ENCODE measurements around the gene TPP1. TPM values are rescaled to one million over a fixed set of nuclear protein-coding genes. Genes with fewer than 3 reads are reported as not detected.

TPP1 gene
- total and polyA plus RNA-seq, 9 of the 15 experiments (the other 6 are each of a cell fraction or from before 2014, with no cell fraction given) = 7.5 to 75.8 (median 15.7) TPM

DNA sequence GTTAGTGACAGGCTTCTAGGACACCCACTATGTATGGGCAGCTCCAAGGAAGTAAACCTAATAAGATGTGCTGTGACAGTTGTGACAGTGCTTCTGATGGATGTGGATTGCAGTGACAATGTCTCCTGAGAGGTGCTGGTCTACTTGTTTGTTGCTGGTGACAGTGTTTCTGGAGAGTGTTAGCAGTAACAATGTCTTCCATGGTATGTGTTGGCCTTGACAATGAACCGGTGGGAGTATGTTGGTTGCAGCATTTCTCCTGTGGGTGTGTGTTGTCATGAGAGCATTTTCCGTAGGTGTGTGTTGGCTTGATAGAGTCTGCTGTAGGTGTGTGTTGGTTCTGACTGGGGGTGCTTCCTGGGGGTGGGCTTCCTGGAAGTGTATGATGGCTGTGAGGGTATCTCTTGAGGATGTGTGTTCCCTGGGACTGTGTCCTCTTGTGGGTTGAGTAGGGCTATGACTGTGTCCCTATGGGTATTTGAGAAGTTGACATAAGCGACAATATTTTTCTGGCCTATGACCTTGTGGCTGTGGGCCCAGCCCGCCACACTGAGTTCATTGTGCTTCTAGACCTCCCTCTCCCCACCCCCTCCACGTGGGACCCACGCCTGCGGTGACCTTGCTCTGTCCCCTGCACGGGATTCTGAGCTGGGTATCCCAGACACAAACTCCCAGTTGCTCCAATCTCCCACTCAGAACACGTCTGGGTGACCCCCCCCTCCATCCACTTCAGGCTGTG is 35.2 kb upstream of the TPP1 start:
- DNase-seq (ENCODE audit: extremely low read depth in 1 of 4, low spot score in 3 of 4) (no peak), FAIRE-seq (no peak), ATAC-seq (no peak)
- Histone ChIP-seq H3K4me1 (replicated peaks in 1 of 2; ENCODE audit: control insufficient read depth in 2 of 2, insufficient read depth in 2 of 2, low read length in 2 of 2) (peaks cover 9 to 16% of the 10 kb centered on the region in 2 experiments; a peak in 4 of 5 replicates), H3K79me2 (ENCODE audit: control insufficient read depth, insufficient read depth, low read length) (no peaks in the 10 kb centered on the region), H3K9ac (ENCODE audit: insufficient read depth in 1 of 2, low read depth in 2 of 2, low read length in 2 of 2) (no peak overlapping the region), H3K36me3 (ENCODE audit: control insufficient read depth, insufficient read depth, low read length) (no peaks in the 10 kb centered on the region), H4K20me1 (replicated peaks; ENCODE audit: control insufficient read depth, insufficient read depth, low read length) (no peaks in the 10 kb centered on the region), H3K27ac (ENCODE audit: extremely low read depth, low read depth, low read length) (no peak overlapping the region), H2AFZ (ENCODE audit: low read depth, low read length) (no peak overlapping the region), H3K9me1 (ENCODE audit: control insufficient read depth, insufficient read depth, low read length) (no peaks in the 10 kb centered on the region), H3K27me3 (ENCODE audit: control insufficient read depth in 2 of 2, insufficient read depth in 2 of 2, low read length in 2 of 2) (no peaks in the 10 kb centered on the region), H3K4me3 (no peak overlapping the region), H3K9me3 (replicated peaks; ENCODE audit: control insufficient read depth, insufficient read depth, low read depth, low read length) (no peaks in the 10 kb centered on the region), H3K4me2 (ENCODE audit: insufficient read depth, low read length) (no peak overlapping the region)
- CTCF ChIA-PET (ENCODE audit: low intra/inter-chr PET ratio) = no interaction called here
- no TSS peak for BruUV-seq (replicated peaks)
- intact Hi-C loops (cut with micrococcal nuclease) (no loop called here), in situ Hi-C loops (cut with MboI) (no loop called here)
- 53% methylated on average over 9 of the region's 9 CpGs for WGBS (ENCODE audit: insufficient coverage, low coverage, missing lambda C conversion rate)
- TF ChIP-seq CEBPG (CRISPR knock-in tag; IDR thresholded peaks at IDR 0.05) (no peak), CEBPG (tag; conservative IDR thresholded peaks at IDR 0.05 in 1 of 2, IDR thresholded peaks at IDR 0.05 in 1 of 2) (no peak), HSF4 (CRISPR knock-in tag; IDR thresholded peaks at IDR 0.05; ENCODE audit: borderline replicate concordance) (no peak), ARNT (IDR thresholded peaks at IDR 0.05) (no peak), GTF2A2 (tag; IDR thresholded peaks at IDR 0.05) (no peak), ELF1 (tag; IDR thresholded peaks at IDR 0.05) (no peak), OTX1 (CRISPR knock-in tag; IDR thresholded peaks at IDR 0.05) (no peak)
- TF ChIP-seq, protein P1, sequence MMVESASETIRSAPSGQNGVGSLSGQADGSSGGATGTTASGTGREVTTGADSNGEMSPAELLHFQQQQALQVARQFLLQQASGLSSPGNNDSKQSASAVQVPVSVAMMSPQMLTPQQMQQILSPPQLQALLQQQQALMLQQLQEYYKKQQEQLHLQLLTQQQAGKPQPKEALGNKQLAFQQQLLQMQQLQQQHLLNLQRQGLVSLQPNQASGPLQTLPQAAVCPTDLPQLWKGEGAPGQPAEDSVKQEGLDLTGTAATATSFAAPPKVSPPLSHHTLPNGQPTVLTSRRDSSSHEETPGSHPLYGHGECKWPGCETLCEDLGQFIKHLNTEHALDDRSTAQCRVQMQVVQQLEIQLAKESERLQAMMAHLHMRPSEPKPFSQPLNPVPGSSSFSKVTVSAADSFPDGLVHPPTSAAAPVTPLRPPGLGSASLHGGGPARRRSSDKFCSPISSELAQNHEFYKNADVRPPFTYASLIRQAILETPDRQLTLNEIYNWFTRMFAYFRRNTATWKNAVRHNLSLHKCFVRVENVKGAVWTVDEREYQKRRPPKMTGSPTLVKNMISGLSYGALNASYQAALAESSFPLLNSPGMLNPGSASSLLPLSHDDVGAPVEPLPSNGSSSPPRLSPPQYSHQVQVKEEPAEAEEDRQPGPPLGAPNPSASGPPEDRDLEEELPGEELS (CRISPR knock-in tag; IDR thresholded peaks at IDR 0.05; ENCODE audit: borderline replicate concordance) = no peak
- POLR2A ChIA-PET = interaction anchor here (0.9 kb wide), 1 partner anchor 15 kb away, joined by 3 read pairs; no protein-coding TSS in a partner anchor

All from K562 (cell line).